ENCODE measurements around the gene SERPINA6.

The SERPINA6 gene

DNA sequence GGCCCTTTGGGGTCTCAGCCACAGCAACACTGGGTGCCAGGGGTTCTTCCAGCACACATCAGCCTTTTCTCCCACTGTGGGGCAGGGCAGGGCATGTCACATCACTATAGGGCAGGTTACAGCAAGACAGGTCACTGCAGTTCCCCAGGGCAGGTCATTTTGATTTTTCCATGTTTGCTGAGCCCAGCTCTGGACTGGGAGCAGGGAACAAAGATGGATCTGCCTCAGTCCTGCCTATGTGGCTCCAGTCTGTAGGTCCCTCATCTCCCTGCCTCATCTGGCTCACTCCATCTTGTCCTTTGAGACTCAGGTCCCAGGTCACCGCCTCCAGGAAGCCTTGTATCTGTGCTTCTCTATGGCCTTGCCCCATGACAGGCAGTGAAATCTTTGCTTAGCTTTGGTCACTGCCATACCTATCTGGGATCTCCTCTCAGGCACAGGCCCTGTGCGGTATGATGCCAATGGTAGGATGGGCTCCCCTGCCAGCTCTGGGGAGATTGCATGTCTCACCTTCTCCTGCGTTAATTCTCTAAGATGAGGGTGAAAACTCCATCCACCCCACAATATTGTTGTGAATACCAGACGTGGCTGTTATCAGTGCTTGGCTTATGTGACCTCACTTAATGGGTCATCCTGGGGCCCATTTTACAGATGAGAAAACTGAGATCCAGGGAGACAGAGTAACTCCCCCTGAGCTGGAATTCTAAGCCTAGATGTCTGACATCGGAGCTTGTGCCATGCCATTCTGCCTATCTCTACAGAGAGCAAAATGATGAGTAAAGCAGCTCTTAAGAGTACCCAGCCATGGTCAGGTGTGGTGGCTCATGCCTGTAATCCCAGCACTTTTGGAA lies 1.5 kb downstream of the SERPINA6 start:
- H3K79me1 ChIP-seq (ENCODE audit: low read length): no peaks in the 10 kb centered on the region
- no peaks in the 10 kb centered on the region for H3K4me1 ChIP-seq (ENCODE audit: control insufficient read depth in 1 of 2, insufficient read depth in 2 of 2, low read length in 2 of 2)
- no peaks in the 10 kb centered on the region for H3K27me3 ChIP-seq (ENCODE audit: insufficient read depth, low read length)
- no peak overlapping the region for H3K23ac ChIP-seq (ENCODE audit: low read length)
- H2AK5ac ChIP-seq (ENCODE audit: low read length): no peak overlapping the region
- no peak overlapping the region for H2BK5ac ChIP-seq (ENCODE audit: low read depth, low read length, poor library complexity)
- H4K91ac ChIP-seq (ENCODE audit: low read depth, low read length): no peak overlapping the region
- H2BK12ac ChIP-seq (ENCODE audit: low read length): no peak overlapping the region
- peaks cover 2% of the 10 kb centered on the region for H3K9me3 ChIP-seq (ENCODE audit: insufficient read depth, low read depth, low read length)
- H2AFZ ChIP-seq (ENCODE audit: insufficient read depth, low read length, poor library complexity): no peak overlapping the region
- H3K4ac ChIP-seq (ENCODE audit: low read depth, low read length): no peak overlapping the region
- no peak overlapping the region for H4K12ac ChIP-seq (ENCODE audit: low read depth, low read length)
- no peak overlapping the region for H2BK120ac ChIP-seq (ENCODE audit: insufficient read depth, low read length, poor library complexity)
- no peaks in the 10 kb centered on the region for H3K79me2 ChIP-seq (ENCODE audit: control insufficient read depth, insufficient read depth, low read length, poor library complexity)
- no peak overlapping the region for H3K27ac ChIP-seq (ENCODE audit: low read depth, low read length)
- H4K8ac ChIP-seq (ENCODE audit: low read depth, low read length): no peak overlapping the region
- no peak overlapping the region for H3K4me2 ChIP-seq (ENCODE audit: low read length)
- WGBS (ENCODE audit: extremely low coverage, insufficient coverage, insufficient read length): no CpG with 5 or more reads among the region's 5 CpGs
- H3K18ac ChIP-seq (ENCODE audit: low read length): no peak overlapping the region
- DNase-seq: no peak
- H3K14ac ChIP-seq (ENCODE audit: low read length): no peak overlapping the region
- H3K4me3 ChIP-seq (ENCODE audit: low read depth, low read length): no peak overlapping the region
- no peaks in the 10 kb centered on the region for H3K36me3 ChIP-seq (ENCODE audit: control insufficient read depth in 1 of 2, insufficient read depth in 2 of 2, low read length in 2 of 2)
- H3K9ac ChIP-seq (ENCODE audit: low read length): no peak overlapping the region

DNA sequence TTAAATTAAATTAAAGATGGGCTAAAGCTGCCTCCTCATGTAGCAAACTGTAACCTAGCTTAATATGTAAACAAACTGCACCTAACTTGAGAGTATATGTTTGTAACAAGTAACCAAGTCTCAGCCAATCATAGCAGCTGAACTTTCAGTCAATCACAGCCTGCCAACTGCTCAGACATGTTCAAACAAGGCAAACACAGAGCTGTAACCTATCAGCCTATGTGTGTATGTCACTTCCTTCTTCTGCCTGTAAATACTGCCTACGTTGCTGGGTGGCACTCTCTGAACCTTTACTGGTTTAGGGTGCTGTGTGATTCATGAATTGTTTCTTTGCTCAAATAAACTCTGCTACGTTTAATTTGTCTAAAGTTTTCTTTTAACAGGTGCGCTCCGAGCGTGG lies 2.9 kb downstream of the SERPINA6 start:
- H3K4me3 ChIP-seq (ENCODE audit: low read depth, low read length): no peak overlapping the region
- H3K9me3 ChIP-seq (ENCODE audit: insufficient read depth, low read depth, low read length): peaks cover 2% of the 10 kb centered on the region
- no peak overlapping the region for H4K12ac ChIP-seq (ENCODE audit: low read depth, low read length)
- H3K79me2 ChIP-seq (ENCODE audit: control insufficient read depth, insufficient read depth, low read length, poor library complexity): no peaks in the 10 kb centered on the region
- H2BK5ac ChIP-seq (ENCODE audit: low read depth, low read length, poor library complexity): no peak overlapping the region
- H3K23ac ChIP-seq (ENCODE audit: low read length): no peak overlapping the region
- no peaks in the 10 kb centered on the region for H3K36me3 ChIP-seq (ENCODE audit: control insufficient read depth in 1 of 2, insufficient read depth in 2 of 2, low read length in 2 of 2)
- no peak overlapping the region for H3K9ac ChIP-seq (ENCODE audit: low read length)
- H3K14ac ChIP-seq (ENCODE audit: low read length): no peak overlapping the region
- no peak overlapping the region for H3K4me2 ChIP-seq (ENCODE audit: low read length)
- no peak overlapping the region for H4K91ac ChIP-seq (ENCODE audit: low read depth, low read length)
- H2AK5ac ChIP-seq (ENCODE audit: low read length): no peak overlapping the region
- H3K27me3 ChIP-seq (ENCODE audit: insufficient read depth, low read length): no peaks in the 10 kb centered on the region
- no peak overlapping the region for H2AFZ ChIP-seq (ENCODE audit: insufficient read depth, low read length, poor library complexity)
- no peak overlapping the region for H3K18ac ChIP-seq (ENCODE audit: low read length)
- H2BK12ac ChIP-seq (ENCODE audit: low read length): no peak overlapping the region
- no peak overlapping the region for H2BK120ac ChIP-seq (ENCODE audit: insufficient read depth, low read length, poor library complexity)
- H3K4ac ChIP-seq (ENCODE audit: low read depth, low read length): no peak overlapping the region
- no CpG with 5 or more reads among the region's 5 CpGs for WGBS (ENCODE audit: extremely low coverage, insufficient coverage, insufficient read length)
- H3K4me1 ChIP-seq (ENCODE audit: control insufficient read depth in 1 of 2, insufficient read depth in 2 of 2, low read length in 2 of 2): no peaks in the 10 kb centered on the region
- no peak overlapping the region for H3K27ac ChIP-seq (ENCODE audit: low read depth, low read length)
- DNase-seq: no peak
- no peak overlapping the region for H4K8ac ChIP-seq (ENCODE audit: low read depth, low read length)
- H3K79me1 ChIP-seq (ENCODE audit: low read length): no peaks in the 10 kb centered on the region

DNA sequence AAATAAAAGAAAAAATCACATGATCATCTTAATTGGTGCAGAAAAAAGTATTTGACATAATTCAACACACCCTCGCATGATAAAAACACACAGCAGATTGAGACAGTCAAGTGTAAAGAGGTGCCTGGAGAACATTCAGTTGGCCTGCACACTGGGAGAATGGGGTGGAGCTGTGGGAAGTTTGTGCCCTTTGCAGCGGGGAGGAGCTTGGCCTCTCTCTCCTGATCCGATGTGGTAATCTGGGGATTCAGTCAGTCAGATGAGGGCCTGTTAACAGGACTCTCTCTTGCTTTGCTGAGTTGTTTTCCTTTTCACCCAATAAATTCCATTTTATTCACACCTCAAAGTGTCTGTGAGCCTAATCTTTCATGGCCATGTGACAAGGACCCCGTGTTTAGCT lies 5.9 kb downstream of the SERPINA6 start:
- no peak overlapping the region for H2AFZ ChIP-seq (ENCODE audit: insufficient read depth, low read length, poor library complexity)
- WGBS (ENCODE audit: extremely low coverage, insufficient coverage, insufficient read length): no CpG with 5 or more reads among the region's 4 CpGs
- H3K79me2 ChIP-seq (ENCODE audit: control insufficient read depth, insufficient read depth, low read length, poor library complexity): no peaks in the 10 kb centered on the region
- peaks cover under 1% of the 10 kb centered on the region for H3K27me3 ChIP-seq (ENCODE audit: insufficient read depth, low read length)
- H3K36me3 ChIP-seq (ENCODE audit: control insufficient read depth in 1 of 2, insufficient read depth in 2 of 2, low read length in 2 of 2): no peaks in the 10 kb centered on the region
- no peak overlapping the region for H3K27ac ChIP-seq (ENCODE audit: low read depth, low read length)
- H3K4me1 ChIP-seq (ENCODE audit: control insufficient read depth in 1 of 2, insufficient read depth in 2 of 2, low read length in 2 of 2): no peaks in the 10 kb centered on the region
- no peak overlapping the region for H3K4me2 ChIP-seq (ENCODE audit: low read length)
- no peak overlapping the region for H2AK5ac ChIP-seq (ENCODE audit: low read length)
- H2BK120ac ChIP-seq (ENCODE audit: insufficient read depth, low read length, poor library complexity): no peak overlapping the region
- no peak overlapping the region for H2BK5ac ChIP-seq (ENCODE audit: low read depth, low read length, poor library complexity)
- no peak overlapping the region for H2BK12ac ChIP-seq (ENCODE audit: low read length)
- no peak overlapping the region for H3K4ac ChIP-seq (ENCODE audit: low read depth, low read length)
- no peak overlapping the region for H4K12ac ChIP-seq (ENCODE audit: low read depth, low read length)
- peaks cover 2% of the 10 kb centered on the region for H3K9me3 ChIP-seq (ENCODE audit: insufficient read depth, low read depth, low read length)
- no peak overlapping the region for H3K23ac ChIP-seq (ENCODE audit: low read length)
- H3K14ac ChIP-seq (ENCODE audit: low read length): no peak overlapping the region
- H4K91ac ChIP-seq (ENCODE audit: low read depth, low read length): no peak overlapping the region
- no peak overlapping the region for H3K18ac ChIP-seq (ENCODE audit: low read length)
- no peak for DNase-seq
- H3K4me3 ChIP-seq (ENCODE audit: low read depth, low read length): no peak overlapping the region
- H4K8ac ChIP-seq (ENCODE audit: low read depth, low read length): no peak overlapping the region
- H3K79me1 ChIP-seq (ENCODE audit: low read length): no peaks in the 10 kb centered on the region
- H3K9ac ChIP-seq (ENCODE audit: low read length): no peak overlapping the region

DNA sequence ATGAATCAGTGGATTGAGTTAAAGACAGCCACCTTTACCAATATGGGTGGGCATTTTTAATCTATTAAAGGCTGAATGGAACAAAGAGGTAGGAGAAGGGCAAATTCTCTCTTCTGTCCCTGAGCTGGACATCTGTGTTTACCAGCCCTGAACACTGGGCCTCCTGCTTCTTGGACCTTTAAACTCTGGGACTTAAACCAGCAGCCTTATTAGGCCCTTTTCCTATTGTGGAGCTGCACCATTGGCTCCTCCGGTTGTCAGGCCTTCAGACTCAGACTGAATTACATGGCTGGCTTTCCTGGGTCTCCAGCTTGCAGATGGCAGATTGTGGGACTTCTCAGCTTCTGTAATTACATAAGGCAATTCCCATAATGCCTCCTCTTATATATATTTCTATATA lies 6.4 kb downstream of the SERPINA6 start:
- H2AK5ac ChIP-seq (ENCODE audit: low read length): no peak overlapping the region
- H3K4me3 ChIP-seq (ENCODE audit: low read depth, low read length): no peak overlapping the region
- H2BK12ac ChIP-seq (ENCODE audit: low read length): no peak overlapping the region
- no peak overlapping the region for H2BK5ac ChIP-seq (ENCODE audit: low read depth, low read length, poor library complexity)
- H4K91ac ChIP-seq (ENCODE audit: low read depth, low read length): no peak overlapping the region
- H3K27ac ChIP-seq (ENCODE audit: low read depth, low read length): no peak overlapping the region
- H3K4me2 ChIP-seq (ENCODE audit: low read length): no peak overlapping the region
- H3K9me3 ChIP-seq (ENCODE audit: insufficient read depth, low read depth, low read length): peaks cover 2% of the 10 kb centered on the region
- H3K4me1 ChIP-seq (ENCODE audit: control insufficient read depth in 1 of 2, insufficient read depth in 2 of 2, low read length in 2 of 2): no peaks in the 10 kb centered on the region
- no CpG with 5 or more reads among the region's 1 CpG for WGBS (ENCODE audit: extremely low coverage, insufficient coverage, insufficient read length)
- H3K9ac ChIP-seq (ENCODE audit: low read length): no peak overlapping the region
- H3K79me1 ChIP-seq (ENCODE audit: low read length): no peaks in the 10 kb centered on the region
- DNase-seq: no peak
- H4K8ac ChIP-seq (ENCODE audit: low read depth, low read length): no peak overlapping the region
- H2AFZ ChIP-seq (ENCODE audit: insufficient read depth, low read length, poor library complexity): no peak overlapping the region
- no peak overlapping the region for H3K14ac ChIP-seq (ENCODE audit: low read length)
- H3K23ac ChIP-seq (ENCODE audit: low read length): no peak overlapping the region
- no peak overlapping the region for H3K4ac ChIP-seq (ENCODE audit: low read depth, low read length)
- H3K79me2 ChIP-seq (ENCODE audit: control insufficient read depth, insufficient read depth, low read length, poor library complexity): no peaks in the 10 kb centered on the region
- no peak overlapping the region for H3K18ac ChIP-seq (ENCODE audit: low read length)
- no peak overlapping the region for H4K12ac ChIP-seq (ENCODE audit: low read depth, low read length)
- peaks cover 2% of the 10 kb centered on the region for H3K27me3 ChIP-seq (ENCODE audit: insufficient read depth, low read length)
- no peaks in the 10 kb centered on the region for H3K36me3 ChIP-seq (ENCODE audit: control insufficient read depth in 1 of 2, insufficient read depth in 2 of 2, low read length in 2 of 2)
- no peak overlapping the region for H2BK120ac ChIP-seq (ENCODE audit: insufficient read depth, low read length, poor library complexity)

Data from trophoblast cell (in vitro differentiated cells and primary cell).